Breast epithelium (tissue), 3 donors: ENCODE measurements around the gene APC2.

Source experiments
- CTCF ChIP-seq, 3 donors: fragments of 450-650 bp; IDR thresholded peaks; one replicate each; pipeline ENCODE4 v1.5.1; 2016 to 2017; ENCODE audit warnings: antibody characterized with exemption in 3 of 3, mild to moderate bottlenecking in 3 of 3, moderate library complexity in 3 of 3
- POLR2AphosphoS5 ChIP-seq, 3 donors: sonication (generic); formaldehyde crosslinking; IDR thresholded peaks; one replicate each; pipeline ENCODE4 v1.6.1; 2017; ENCODE audit warnings: antibody characterized with exemption in 3 of 3

DNA sequence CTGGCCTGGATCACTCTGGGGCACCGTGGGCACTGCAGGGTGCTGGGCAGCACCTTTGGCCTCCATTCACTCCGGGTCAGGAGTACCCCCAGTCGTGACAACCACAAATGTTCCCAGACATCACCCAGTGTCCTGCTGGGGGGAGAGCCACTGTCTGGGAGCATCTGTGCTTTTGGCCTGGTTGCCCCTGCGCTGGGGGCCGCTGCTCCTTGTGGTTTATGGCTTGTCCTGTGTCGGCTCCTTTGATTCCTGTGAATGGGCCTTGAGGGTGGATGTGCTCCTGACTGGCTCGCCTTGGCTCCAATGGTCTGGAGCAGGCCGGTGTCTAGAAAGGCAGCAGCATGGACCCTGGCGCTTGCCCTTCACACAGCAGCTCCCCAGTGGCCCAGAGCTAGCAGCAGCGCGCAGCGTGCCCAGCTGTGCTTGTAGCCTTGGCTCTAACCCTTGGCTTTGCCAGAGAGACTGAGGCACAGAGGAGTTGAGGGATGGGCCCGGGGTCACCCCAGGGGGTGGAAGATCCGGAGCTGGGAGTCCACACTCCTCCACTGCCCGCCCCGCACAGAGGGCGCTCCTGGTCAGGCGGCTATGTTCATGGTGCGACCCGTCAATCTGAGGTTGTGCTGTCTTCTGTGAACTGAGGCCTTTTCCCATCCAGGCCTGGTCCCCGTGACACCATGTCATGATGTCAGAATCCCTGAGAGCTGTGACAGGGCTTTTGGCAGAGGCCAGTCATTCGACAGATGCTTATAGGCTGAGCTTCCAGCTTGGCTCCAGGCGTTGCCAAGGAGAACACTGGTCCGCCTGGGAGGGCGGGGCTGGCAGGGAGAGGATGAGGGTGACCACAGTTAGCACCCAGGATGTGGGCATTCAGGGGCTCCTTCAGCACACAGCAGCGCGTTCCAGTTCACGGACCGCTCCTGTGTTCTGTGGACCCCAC, 38.4 kb upstream of the APC2 start:
- TF ChIP-seq POLR2AphosphoS5 (IDR thresholded peaks at IDR 0.05), result no peak
- TF ChIP-seq CTCF (IDR thresholded peaks at IDR 0.05), result no peak
